Skeletal muscle satellite cell (primary cell): ENCODE measurements around the gene KRTAP5-11. TPM values are rescaled to one million over a fixed set of nuclear protein-coding genes. Genes with fewer than 3 reads are reported as not detected.
"Not testable (repeated sequence)": the region's sequence is repeated elsewhere in the genome, so short reads cannot be mapped to it uniquely, and the experiment has no call there.

ENCODE experiments used
- H3K27me3 ChIP-seq: 2 replicates; pipeline ENCODE4 v1.7.0; 2013; ENCODE audit warnings: low read length; ENCODE audit not compliant: control insufficient read depth, insufficient read depth
- H3K36me3 ChIP-seq: 2 replicates; pipeline ENCODE4 v1.7.0; 2013; ENCODE audit warnings: mild to moderate bottlenecking, control low read depth, low read length; ENCODE audit not compliant: insufficient read depth
- H3K4me1 ChIP-seq: 2 replicates; pipeline ENCODE4 v1.7.0; 2013; ENCODE audit warnings: low read length; ENCODE audit not compliant: control insufficient read depth, insufficient read depth
- H3K4me2 ChIP-seq: 2 replicates; pipeline ENCODE4 v1.7.0; 2013; ENCODE audit warnings: mild to moderate bottlenecking, low read length
- H3K4me3 ChIP-seq: 2 replicates; pipeline ENCODE4 v1.7.0; 2013; ENCODE audit warnings: low read length
- H3K9ac ChIP-seq: 2 replicates; pipeline ENCODE4 v1.7.0; 2013; ENCODE audit warnings: mild to moderate bottlenecking, low read depth, low read length, moderate library complexity
- H3K9me3 ChIP-seq: replicated peaks from 2 replicates; pipeline ENCODE4 v1.7.0; 2013; ENCODE audit warnings: mild to moderate bottlenecking, control low read depth, low read length
- small RNA-seq: library from RNA; depleted of rRNA; stranded (forward); fragments of <200 nt; gene quantifications from one replicate; pipeline ENCODE3, GENCODE V24; 2012

Gene KRTAP5-11

GRCh38 chr11:71538666-71538990 lies 44.0 kb downstream of the KRTAP5-11 start:
- Histone ChIP-seq H3K4me2 (no peak overlapping the region), H3K9me3 (no peaks in the 10 kb centered on the region), H3K36me3 (no peaks in the 10 kb centered on the region), H3K9ac (no peak overlapping the region), H3K4me1 (no peaks in the 10 kb centered on the region), H3K27me3 (no peaks in the 10 kb centered on the region), H3K4me3 (no peak overlapping the region)

GRCh38 chr11:71537977-71538665 lies 44.6 kb downstream of the KRTAP5-11 start, which contains the start of gene KRTAP5-8:
Gene KRTAP5-8 (plus strand): TSS chr11:71538025. CDS start chr11:71538056, 31 bp downstream.
- not testable (repeated sequence) for H3K9ac ChIP-seq, H3K4me1 ChIP-seq, H3K9me3 ChIP-seq, H3K36me3 ChIP-seq, H3K4me3 ChIP-seq, H3K27me3 ChIP-seq, H3K4me2 ChIP-seq

GRCh38 chr11:71537537-71537936 lies 45.1 kb downstream of the KRTAP5-11 start:
- no peaks in the 10 kb centered on the region for H3K9me3 ChIP-seq
- H3K4me3 ChIP-seq, result no peak overlapping the region
- no peaks in the 10 kb centered on the region for H3K36me3 ChIP-seq
- no peak overlapping the region for H3K9ac ChIP-seq
- no peaks in the 10 kb centered on the region for H3K4me1 ChIP-seq
- no peaks in the 10 kb centered on the region for H3K27me3 ChIP-seq
- no peak overlapping the region for H3K4me2 ChIP-seq

- H3K36me3 ChIP-seq, result no peaks in the 10 kb centered on the region
- H3K9me3 ChIP-seq, result no peaks in the 10 kb centered on the region
- no peak overlapping the region for H3K9ac ChIP-seq
- H3K27me3 ChIP-seq, result peaks cover 8% of the 10 kb centered on the region
- no peak overlapping the region for H3K4me2 ChIP-seq
- no peaks in the 10 kb centered on the region for H3K4me1 ChIP-seq
- H3K4me3 ChIP-seq, result no peak overlapping the region
Observed at GRCh38 chr11:71535825-71536224, 46.9 kb downstream of the KRTAP5-11 start.

- H3K9me3 ChIP-seq, H3K4me1 ChIP-seq, H3K4me3 ChIP-seq, H3K36me3 ChIP-seq, H3K9ac ChIP-seq, H3K4me2 ChIP-seq: not testable (repeated sequence)
- peaks cover 10% of the 10 kb centered on the region for H3K27me3 ChIP-seq
Observed at GRCh38 chr11:71534711-71535608, 47.7 kb downstream of the KRTAP5-11 start.

GRCh38 chr11:71532036-71532610 lies 50.6 kb downstream of the KRTAP5-11 start:
- no peaks in the 10 kb centered on the region for H3K36me3 ChIP-seq
- no peaks in the 10 kb centered on the region for H3K4me1 ChIP-seq
- no peak overlapping the region for H3K4me2 ChIP-seq
- H3K9me3 ChIP-seq, result no peaks in the 10 kb centered on the region
- H3K27me3 ChIP-seq, result peaks cover 10% of the 10 kb centered on the region
- no peak overlapping the region for H3K9ac ChIP-seq
- no peak overlapping the region for H3K4me3 ChIP-seq

Small RNAs within 50 kb of the gene (small RNA-seq; reads per million reads assigned to genes)
- gene AP000867.1 (not detected), gene KRTAP5-14P (not detected)
